Measurements from ENCODE around the gene CCNC.

CCNC gene, protein sequence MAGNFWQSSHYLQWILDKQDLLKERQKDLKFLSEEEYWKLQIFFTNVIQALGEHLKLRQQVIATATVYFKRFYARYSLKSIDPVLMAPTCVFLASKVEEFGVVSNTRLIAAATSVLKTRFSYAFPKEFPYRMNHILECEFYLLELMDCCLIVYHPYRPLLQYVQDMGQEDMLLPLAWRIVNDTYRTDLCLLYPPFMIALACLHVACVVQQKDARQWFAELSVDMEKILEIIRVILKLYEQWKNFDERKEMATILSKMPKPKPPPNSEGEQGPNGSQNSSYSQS

GRCh38 chr6:99568103-99568933 is at the start of gene CCNC:
Gene CCNC (minus strand): TSS chr6:99568660. CDS start chr6:99568527, 133 bp downstream.
- FAIRE-seq (peak; percentile 97), DNase-seq (ENCODE audit: extremely low spot score, insufficient read length, low read depth) (peak; percentile 73)

GRCh38 chr6:99617131-99617530 is 48.7 kb upstream of the CCNC start:
- DNase-seq (ENCODE audit: extremely low spot score, insufficient read length, low read depth) (no peak), FAIRE-seq (no peak)

DNA sequence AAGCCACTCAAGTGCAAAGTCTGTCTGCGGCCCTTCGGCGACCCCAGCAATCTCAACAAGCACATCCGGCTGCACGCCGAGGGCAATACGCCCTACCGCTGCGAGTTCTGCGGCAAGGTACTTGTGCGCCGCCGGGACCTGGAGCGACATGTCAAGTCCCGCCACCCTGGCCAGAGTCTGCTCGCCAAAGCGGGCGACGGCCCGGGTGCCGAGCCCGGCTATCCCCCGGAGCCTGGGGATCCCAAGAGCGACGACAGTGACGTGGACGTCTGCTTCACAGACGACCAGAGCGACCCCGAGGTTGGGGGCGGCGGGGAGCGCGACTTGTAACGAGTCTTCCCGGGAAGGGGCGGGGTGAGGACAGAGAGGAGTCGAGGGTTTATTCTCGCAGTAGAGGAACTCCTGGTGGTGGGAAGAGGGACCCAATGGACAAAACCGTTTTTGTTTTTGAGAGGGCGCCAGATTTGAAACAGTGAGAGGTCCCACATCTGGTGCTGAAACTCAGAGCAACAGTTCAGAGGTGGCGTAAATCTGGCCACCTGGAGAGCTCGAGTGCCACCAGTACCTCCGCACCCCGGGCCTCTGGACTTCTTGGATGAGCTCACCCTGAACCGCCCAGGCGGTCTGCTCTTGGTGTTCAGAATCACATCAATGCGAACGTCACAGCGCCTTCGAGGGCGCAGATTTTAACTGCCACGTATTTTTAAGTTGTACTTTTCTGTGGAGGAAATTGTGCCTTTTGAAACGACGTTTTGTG is 46.1 kb upstream of the CCNC start:
- DNase-seq (ENCODE audit: extremely low spot score, insufficient read length, low read depth) = no peak

GRCh38 chr6:99613705-99614429 is 45.4 kb upstream of the CCNC start:
- FAIRE-seq = no peak
- no peak for DNase-seq (ENCODE audit: extremely low spot score, insufficient read length, low read depth)

More for the DNA sequence above, 46.1 kb upstream of the CCNC start:
- no peak for FAIRE-seq

- DNase-seq (ENCODE audit: extremely low spot score, insufficient read length, low read depth) = no peak
- FAIRE-seq = no peak
These were observed 44.9 kb upstream of the CCNC start for GRCh38 chr6:99613409-99613704.

DNA sequence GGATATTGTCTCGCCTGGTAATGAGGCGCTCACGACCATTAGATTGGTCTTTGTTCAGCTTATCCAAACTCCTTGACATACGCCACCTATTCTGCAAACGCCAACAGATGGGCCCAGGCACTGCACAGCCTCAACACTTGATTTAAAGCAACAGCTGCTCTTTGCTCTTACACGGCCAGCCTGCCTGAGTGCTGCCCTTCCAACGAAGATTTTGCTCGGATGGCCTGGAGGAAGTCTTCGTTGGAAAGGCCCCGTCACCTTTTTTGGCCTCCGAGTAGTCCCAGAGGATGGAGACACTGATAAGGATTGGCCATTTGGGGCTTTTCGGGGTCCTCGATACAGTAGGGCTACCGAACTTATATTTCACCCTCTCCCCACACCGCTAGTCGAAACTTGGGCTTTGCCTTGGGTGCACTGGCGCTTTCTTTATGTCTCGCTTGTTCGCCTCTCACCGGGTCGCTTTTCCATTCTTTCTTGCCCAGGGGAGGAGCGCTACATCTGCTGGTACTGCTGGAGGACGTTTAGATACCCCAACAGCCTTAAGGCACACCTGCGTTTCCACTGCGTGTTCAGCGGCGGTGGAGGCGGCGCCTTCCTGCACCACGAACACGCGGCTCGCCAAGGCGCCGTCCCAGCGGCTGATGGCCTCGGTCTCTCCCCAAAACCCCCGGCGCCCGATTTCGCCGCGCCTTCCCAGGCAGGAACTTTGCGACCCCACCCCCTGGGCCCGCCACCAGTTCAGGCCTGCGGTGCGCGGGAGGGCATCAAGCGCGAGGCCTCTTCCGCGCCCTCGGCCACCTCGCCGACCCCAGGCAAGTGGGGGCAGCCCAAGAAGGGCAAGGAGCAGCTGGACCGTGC is 44.3 kb upstream of the CCNC start:
- FAIRE-seq (no peak), DNase-seq (ENCODE audit: extremely low spot score, insufficient read length, low read depth) (no peak)

GRCh38 chr6:99611148-99611547 is 42.7 kb upstream of the CCNC start:
- DNase-seq (ENCODE audit: extremely low spot score, insufficient read length, low read depth) (no peak), FAIRE-seq (peak; percentile 72)

GRCh38 chr6:99609905-99610489 is 41.5 kb upstream of the CCNC start:
- FAIRE-seq = peak; percentile 5
- DNase-seq (ENCODE audit: extremely low spot score, insufficient read length, low read depth) = no peak

DNA sequence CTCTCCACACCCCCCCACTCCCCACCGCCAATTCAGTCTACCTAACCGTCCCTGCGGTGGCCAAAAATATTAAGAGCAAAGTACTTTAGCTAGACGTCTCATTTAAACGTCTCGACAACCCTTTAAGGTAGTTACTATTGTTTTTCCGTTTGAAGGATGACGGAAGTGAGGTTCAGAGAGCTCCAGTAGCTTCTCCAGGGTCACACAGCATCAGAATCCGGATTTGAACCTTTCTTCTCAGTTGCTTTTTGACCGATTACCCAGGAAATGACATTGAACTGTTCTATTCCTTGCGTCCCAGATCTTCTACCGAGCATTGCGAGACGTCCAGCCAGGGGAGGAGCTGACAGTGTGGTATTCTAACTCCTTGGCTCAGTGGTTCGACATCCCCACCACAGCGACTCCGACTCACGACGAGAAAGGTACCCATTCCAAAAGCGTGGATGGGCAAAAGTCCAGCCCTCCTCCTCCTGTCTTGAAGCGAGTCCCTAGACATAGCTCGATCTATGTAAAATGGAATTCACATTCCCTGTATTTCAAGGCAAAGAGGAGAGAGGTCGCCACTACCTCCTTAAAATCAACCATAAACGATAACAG is 40.5 kb upstream of the CCNC start:
- FAIRE-seq = no peak
- no peak for DNase-seq (ENCODE audit: extremely low spot score, insufficient read length, low read depth)

- FAIRE-seq = no peak
These were observed 39.8 kb upstream of the CCNC start for GRCh38 chr6:99608059-99608885.

DNA sequence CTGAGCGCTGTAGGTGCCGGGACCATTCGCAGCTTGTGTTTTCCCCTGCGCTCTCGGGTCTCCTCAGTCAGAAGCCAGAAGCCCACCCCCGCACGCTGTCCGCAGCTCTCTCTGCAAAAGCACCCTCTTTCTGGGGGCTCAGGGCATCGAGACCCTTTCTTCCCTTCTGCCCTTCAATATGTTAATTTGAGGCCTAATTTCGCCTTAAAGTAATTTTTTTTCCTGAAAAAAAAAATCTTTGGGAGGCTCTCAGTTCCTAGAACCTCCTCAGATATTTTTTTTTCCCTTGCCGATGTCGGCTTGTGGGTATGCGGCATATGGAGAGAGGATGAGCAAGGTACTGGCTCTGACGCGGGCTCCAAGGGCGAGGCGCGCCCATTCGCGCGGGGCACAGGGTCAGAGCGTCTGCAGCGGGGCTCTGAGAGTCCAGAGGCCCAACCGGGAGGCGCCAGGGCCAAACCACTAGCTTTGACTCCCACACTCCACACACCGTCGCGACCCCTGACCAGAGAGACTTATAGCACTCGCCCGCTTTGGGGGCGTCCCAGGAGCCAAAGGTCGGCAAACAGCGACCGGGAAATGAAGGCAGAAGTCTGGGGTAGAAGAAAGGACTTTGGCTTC is 39.1 kb upstream of the CCNC start:
- FAIRE-seq (no peak), DNase-seq (ENCODE audit: extremely low spot score, insufficient read length, low read depth) (no peak)

More at GRCh38 chr6:99608059-99608885, 39.8 kb upstream of the CCNC start:
- DNase-seq (ENCODE audit: extremely low spot score, insufficient read length, low read depth) = no peak

DNA sequence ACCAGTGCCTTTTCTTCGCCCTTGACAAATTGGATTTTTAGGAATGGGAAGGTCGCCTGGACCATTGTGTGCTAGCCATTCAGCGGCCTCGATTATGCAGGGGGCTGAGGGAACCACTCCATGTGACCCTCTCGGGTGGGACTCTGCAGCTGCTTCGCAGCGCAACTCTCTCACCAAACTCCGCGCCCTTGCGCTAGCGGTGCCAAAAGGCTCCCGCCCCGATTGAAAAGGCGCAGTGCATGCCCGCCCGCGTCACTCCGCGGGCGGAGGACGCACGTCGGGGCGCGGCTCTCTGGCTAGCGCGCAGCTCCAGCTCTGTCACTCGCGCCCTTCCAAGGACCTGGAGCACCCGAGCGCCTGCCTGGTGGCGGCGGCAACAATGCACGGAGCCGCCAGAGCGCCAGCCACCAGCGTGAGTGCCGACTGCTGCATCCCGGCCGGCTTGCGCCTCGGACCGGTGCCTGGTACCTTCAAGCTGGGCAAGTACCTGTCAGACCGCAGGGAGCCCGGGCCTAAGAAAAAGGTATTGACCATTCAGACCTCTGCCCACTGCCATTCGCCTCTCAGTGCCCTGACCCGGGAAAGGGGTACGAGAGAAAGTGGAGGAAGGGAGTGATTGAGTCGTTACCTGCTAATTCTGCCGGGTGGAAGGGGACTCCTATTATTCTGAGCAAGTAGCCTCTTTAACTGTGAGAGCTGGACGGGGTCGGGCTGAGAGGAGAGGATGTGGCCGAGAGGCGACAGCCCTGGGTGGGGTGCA is 38.4 kb upstream of the CCNC start, which contains the start of gene PRDM13:
Gene PRDM13 (plus strand): TSS at position 178 of the 760 bp plus-strand sequence. CDS start 202 bp downstream, at position 380.
- DNase-seq (ENCODE audit: extremely low spot score, insufficient read length, low read depth) (no peak), FAIRE-seq (no peak)

- no peak for FAIRE-seq
- no peak for DNase-seq (ENCODE audit: extremely low spot score, insufficient read length, low read depth)
These were observed 37.6 kb upstream of the CCNC start for GRCh38 chr6:99605911-99606655.

- FAIRE-seq = no peak
- no peak for DNase-seq (ENCODE audit: extremely low spot score, insufficient read length, low read depth)
These were observed 36.7 kb upstream of the CCNC start for GRCh38 chr6:99605074-99605734.
